IMR-90 (cell line): ENCODE results near the gene CMSS1. TPM values are rescaled to one million over a fixed set of nuclear protein-coding genes. Genes with fewer than 3 reads are reported as not detected.
A peak's percentile ranks its signal among the peaks of the same experiment; 100 is the strongest.

Experiments
- ATAC-seq: fragments of 200-7000 bp; cut with Tn5 transposase; 2 replicates; pipeline ENCODE4 v1.9.1; 2020; ENCODE audit warnings: low read depth, mild to moderate bottlenecking, moderate library complexity
- BruUV-seq: library from RNA; stranded (reverse); fragments of 400-500 nt; replicated peaks from 2 replicates; lab custom pipeline; 2021; lab: Mats Ljungman, UMichigan
- CTCF ChIA-PET: fragments of 300-600 bp; formaldehyde crosslinking; extraction: SDS; loops from one replicate; lab custom pipeline; 2021; ENCODE audit warnings: antibody characterized with exemption; lab: Yijun Ruan, JAX
- POLR2A ChIA-PET: fragments of 300-600 bp; sonication (Branson Sonifier 250); formaldehyde crosslinking; loops from one replicate; lab custom pipeline; 2022; ENCODE audit warnings: antibody characterized with exemption; ENCODE audit not compliant: unreplicated experiment; lab: Charles Lee
- DNase-seq: peaks from one replicate; pipeline ENCODE4 v3.0.0; 2013
- H2AFZ ChIP-seq: replicated peaks from 2 replicates; pipeline ENCODE3; 2013; ENCODE audit warnings: low read length, mild to moderate bottlenecking; ENCODE audit not compliant: poor library complexity
- H2AK5ac ChIP-seq: 2 replicates; pipeline ENCODE4 v1.6.1; 2013; ENCODE audit warnings: low read depth, low read length, inconsistent platforms
- H2AK9ac ChIP-seq: replicated peaks from 2 replicates; pipeline ENCODE3; 2013; ENCODE audit warnings: mild to moderate bottlenecking, low read depth, low read length, moderate library complexity; ENCODE audit not compliant: poor library complexity
- H2BK120ac ChIP-seq: 2 replicates; pipeline ENCODE4 v1.6.1; 2013; ENCODE audit warnings: low read depth, low read length, inconsistent platforms
- H2BK15ac ChIP-seq: 3 replicates; pipeline ENCODE4 v1.6.1; 2013; ENCODE audit warnings: low read depth, low read length, inconsistent platforms
- H2BK20ac ChIP-seq: 2 replicates; pipeline ENCODE4 v1.6.1; 2013; ENCODE audit warnings: low read depth, mild to moderate bottlenecking, inconsistent platforms, low read length, moderate library complexity
- H2BK5ac ChIP-seq: 2 replicates; pipeline ENCODE4 v1.6.1; 2013; ENCODE audit warnings: mild to moderate bottlenecking, low read depth, low read length, inconsistent platforms; ENCODE audit not compliant: poor library complexity, severe bottlenecking
- H3K14ac ChIP-seq: replicated peaks from 2 replicates; pipeline ENCODE4 v1.6.1; 2013; ENCODE audit warnings: low read depth, low read length, inconsistent platforms
- H3K18ac ChIP-seq: 2 replicates; pipeline ENCODE4 v1.6.1; 2013; ENCODE audit warnings: low read depth, low read length, control low read depth
- H3K23ac ChIP-seq: 2 replicates; pipeline ENCODE4 v1.6.1; 2013; ENCODE audit warnings: low read depth, low read length, inconsistent platforms
- H3K27ac ChIP-seq: 2 replicates; pipeline ENCODE4 v1.5.1; 2013; ENCODE audit warnings: mild to moderate bottlenecking, control low read depth, low read length; ENCODE audit not compliant: insufficient read depth
- H3K27me3 ChIP-seq: 2 replicates; pipeline ENCODE4 v1.6.1; 2013; ENCODE audit warnings: low read length; ENCODE audit not compliant: control insufficient read depth, insufficient read depth
- H3K36me3 ChIP-seq: 2 replicates; pipeline ENCODE4 v1.6.1; 2013; ENCODE audit warnings: low read length, mixed read lengths; ENCODE audit not compliant: control insufficient read depth, insufficient read depth
- H3K4ac ChIP-seq: 2 replicates; pipeline ENCODE4 v1.6.1; 2013; ENCODE audit warnings: low read depth, low read length, inconsistent platforms
- H3K4me1 ChIP-seq: 2 replicates; pipeline ENCODE4 v1.6.1; 2013; ENCODE audit warnings: low read length, mixed read lengths; ENCODE audit not compliant: control insufficient read depth, insufficient read depth
- H3K4me2 ChIP-seq: 2 replicates; pipeline ENCODE4 v1.6.1; 2013; ENCODE audit warnings: low read depth, mild to moderate bottlenecking, control low read depth, low read length, moderate library complexity
- H3K4me3 ChIP-seq: 2 replicates; pipeline ENCODE4 v1.5.1; 2013; ENCODE audit warnings: low read depth, mild to moderate bottlenecking, control low read depth, low read length, moderate library complexity; ENCODE audit not compliant: insufficient read depth
- H3K56ac ChIP-seq: 2 replicates; pipeline ENCODE4 v1.6.1; 2013; ENCODE audit warnings: low read length, inconsistent platforms; ENCODE audit not compliant: insufficient read depth; ENCODE audit errors: extremely low read depth
- H3K79me1 ChIP-seq, 2 experiments: 2 replicates each; pipeline ENCODE4 v1.6.1; 2013; ENCODE audit warnings: low read length in 2 of 2, inconsistent platforms in 1 of 2, low read depth in 1 of 2
- H3K9ac ChIP-seq: 2 replicates; pipeline ENCODE4 v1.6.1; 2013; ENCODE audit warnings: low read depth, low read length, control low read depth
- H3K9me1 ChIP-seq: 2 replicates; pipeline ENCODE4 v1.6.1; 2013; ENCODE audit warnings: low read length, inconsistent platforms; ENCODE audit not compliant: insufficient read depth
- H3K9me3 ChIP-seq: 2 replicates; pipeline ENCODE4 v1.6.1; 2013; ENCODE audit warnings: low read length; ENCODE audit not compliant: control insufficient read depth, insufficient read depth
- H4K20me1 ChIP-seq: 2 replicates; pipeline ENCODE4 v1.6.1; 2013; ENCODE audit warnings: low read length, inconsistent platforms; ENCODE audit not compliant: insufficient read depth
- H4K5ac ChIP-seq: 2 replicates; pipeline ENCODE4 v1.6.1; 2013; ENCODE audit warnings: mild to moderate bottlenecking, low read depth, low read length, control low read depth
- H4K8ac ChIP-seq, 2 experiments: 2 replicates each; pipeline ENCODE4 v1.6.1; 2013; ENCODE audit warnings: low read depth in 2 of 2, low read length in 2 of 2, control low read depth in 1 of 2, inconsistent platforms in 1 of 2
- H4K91ac ChIP-seq: 2 replicates; pipeline ENCODE4 v1.6.1; 2013; ENCODE audit warnings: low read depth, low read length, inconsistent platforms; ENCODE audit not compliant: insufficient read depth
- BHLHE40 ChIP-seq: fragments of 150-350 bp; IDR thresholded peaks from 2 replicates; pipeline ENCODE4 v1.6.1; 2016; ENCODE audit warnings: mild to moderate bottlenecking, low read depth, low read length
- CEBPB ChIP-seq: IDR thresholded peaks from 2 replicates; pipeline ENCODE4 v1.6.1; 2012; ENCODE audit warnings: low read depth, low read length, improper control_type of control experiment
- CHD1 ChIP-seq: IDR thresholded peaks from 2 replicates; pipeline ENCODE4 v1.6.1; 2012; ENCODE audit warnings: low read depth, low read length, improper control_type of control experiment
- FOS ChIP-seq: fragments of 150-350 bp; IDR thresholded peaks from 2 replicates; pipeline ENCODE4 v1.6.1; 2016; ENCODE audit warnings: low read depth, low read length
- MAZ ChIP-seq: IDR thresholded peaks from 2 replicates; pipeline ENCODE4 v1.6.1; 2012; ENCODE audit warnings: low read depth, mild to moderate bottlenecking, low read length, improper control_type of control experiment, moderate library complexity, borderline replicate concordance
- POLR2A ChIP-seq: IDR thresholded peaks from 2 replicates; pipeline ENCODE4 v1.6.1; 2012; ENCODE audit warnings: mild to moderate bottlenecking, low read depth, low read length
- RAD21 ChIP-seq: IDR thresholded peaks from 2 replicates; pipeline ENCODE4 v1.6.1; 2012; ENCODE audit warnings: low read length, improper control_type of control experiment
- SMC3 ChIP-seq: fragments of 150-350 bp; IDR thresholded peaks from 2 replicates; pipeline ENCODE4 v1.6.1; 2016; ENCODE audit warnings: low read depth, mild to moderate bottlenecking, antibody characterized with exemption, low read length, moderate library complexity
- USF2 ChIP-seq: fragments of 150-350 bp; IDR thresholded peaks from 2 replicates; pipeline ENCODE4 v1.6.1; 2017; ENCODE audit warnings: mild to moderate bottlenecking, antibody characterized with exemption, low read length, low read depth
- WGBS, 2 experiments: methylation state at CpG; one replicate each; pipeline versions ENCODE4 v1.1.5 to v1.1.7; 2013; ENCODE audit warnings: missing lambda C conversion rate in 2 of 2; ENCODE audit not compliant: insufficient read length in 1 of 2; ENCODE audit errors: extremely low coverage in 2 of 2; 5-methylcytosine and 5-hydroxymethylcytosine counted together
- dilution Hi-C: fragments of 300-500 bp; cut with HindIII; formaldehyde crosslinking; loops from one replicate; pipeline ENCODE4 v1.14.3; 2018; ENCODE audit warnings: low sequenced_read_pairs; ENCODE audit not compliant: unreplicated experiment
- in situ Hi-C: fragments of 300-500 bp; cut with MboI; formaldehyde crosslinking; loops from 3 replicates; pipeline ENCODE4 v1.14.3; 2019; ENCODE audit warnings: low sequenced_read_pairs, inconsistent platforms, mixed read lengths
- intact Hi-C: fragments of 100-400 bp; cut with micrococcal nuclease; formaldehyde crosslinking; loops from 2 replicates; pipeline ENCODE4 v1.10.0; 2022
- polyA plus RNA-seq, 3 experiments: library from polyadenylated mRNA; depleted of rRNA; stranded (reverse); fragments of >200 nt; gene quantifications; 2 replicates each; pipeline ENCODE4 v1.2.3, GENCODE V29; 2012; ENCODE audit warnings: low replicate concordance in 1 of 3
- total RNA-seq: library from RNA; depleted of rRNA; stranded (reverse); fragments of >200 nt; gene quantifications from 2 replicates; pipeline ENCODE4 v1.2.3, GENCODE V29; 2012

Gene CMSS1
- total and polyA plus RNA-seq, 2 of the 4 experiments (the other 2 are of a cell fraction) = 12.5 to 13.6 TPM

DNA sequence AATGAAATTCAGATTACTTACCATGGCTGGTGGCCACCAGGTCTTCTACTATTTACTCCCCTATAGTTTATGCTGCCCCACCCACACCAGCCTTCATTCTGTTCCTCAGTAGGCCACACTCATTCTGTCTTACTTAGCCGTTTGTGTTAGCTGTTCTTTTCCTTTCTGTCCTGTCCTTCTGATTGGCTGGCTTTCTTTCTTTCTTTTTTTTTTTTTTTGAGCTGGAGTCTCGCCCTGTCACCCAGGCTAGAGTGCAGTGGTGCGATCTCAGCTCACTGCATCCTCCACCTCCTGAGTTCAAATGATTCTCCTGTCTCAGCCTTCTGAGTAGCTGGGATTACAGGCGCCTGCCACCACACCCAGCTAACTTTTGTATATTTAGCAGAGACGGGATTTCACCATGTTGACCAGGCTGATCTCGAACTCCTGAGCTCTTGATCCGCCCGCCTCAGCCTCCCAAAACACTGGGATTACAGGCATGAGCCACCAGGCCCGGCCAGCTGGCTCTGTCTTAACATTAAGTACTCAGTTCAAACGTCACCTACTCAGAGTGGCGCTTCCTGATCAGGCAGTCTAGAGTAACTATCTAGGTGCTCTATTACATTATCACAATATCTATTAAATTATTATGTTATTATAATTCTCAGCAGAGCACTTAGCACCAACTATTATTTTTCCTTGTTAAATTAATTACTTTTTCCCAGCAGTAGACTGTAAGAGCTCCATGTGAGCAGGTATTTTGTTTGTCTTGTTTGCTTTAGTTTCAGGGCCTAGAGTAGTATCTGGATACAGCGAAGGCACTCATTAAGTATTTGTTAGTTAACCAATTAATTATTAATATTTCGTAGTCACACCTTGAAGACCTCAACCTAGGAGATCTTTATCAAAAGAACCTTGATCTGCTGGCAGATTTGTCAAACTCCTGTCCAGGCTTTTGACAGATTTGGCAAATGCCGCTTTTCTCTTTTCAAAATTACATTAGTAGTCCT lies 6.4 kb downstream of the CMSS1 start (continued):
- no peak for TF ChIP-seq USF2

DNA sequence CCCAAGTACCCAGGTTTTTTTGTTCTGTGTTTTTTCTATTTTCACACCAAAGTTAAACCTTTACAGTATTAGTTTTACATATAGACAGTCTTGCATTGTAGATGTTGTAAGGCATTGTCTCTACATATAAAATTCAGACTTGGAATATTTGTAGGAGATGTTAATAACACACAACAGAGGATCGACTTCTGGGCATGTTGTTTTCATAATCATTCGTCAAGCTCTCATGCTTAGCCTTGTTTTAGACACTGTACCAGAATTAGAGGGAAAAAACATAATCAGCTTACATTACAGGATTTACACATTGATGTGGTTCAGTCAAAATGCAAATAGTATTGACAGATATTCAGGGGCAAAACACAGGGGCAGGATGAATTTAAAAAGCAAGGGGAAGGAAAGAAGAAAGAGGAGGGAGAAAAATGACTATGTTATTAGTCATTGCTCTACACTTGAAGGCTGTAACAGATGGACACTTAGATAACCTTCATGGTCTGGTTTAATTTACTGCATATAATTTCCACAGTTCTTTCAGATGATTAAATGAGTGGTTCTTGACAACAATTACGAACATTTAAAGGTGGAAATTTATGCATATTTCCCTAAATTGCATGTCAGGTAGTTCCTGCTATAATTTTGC lies 7.5 kb downstream of the CMSS1 start:
- intact Hi-C loops = no loop called here
- POLR2A ChIA-PET = no interaction called here

More for the DNA sequence above, 7.5 kb downstream of the CMSS1 start:
- peaks cover 2% of the 10 kb centered on the region; the same call in 1 of the 2 replicates for H3K9me1 ChIP-seq
- no peak overlapping the region for H2AK9ac ChIP-seq
- no peaks in the 10 kb centered on the region for H3K4me1 ChIP-seq
- no peak overlapping the region for H3K56ac ChIP-seq
- no peak overlapping the region for H3K4ac ChIP-seq
- no peak overlapping the region for H4K8ac ChIP-seq
- no CpG with 5 or more reads among the region's 3 CpGs for WGBS, 2 experiments
- no peak overlapping the region for H3K4me3 ChIP-seq
- no peaks in the 10 kb centered on the region for H3K36me3 ChIP-seq
- dilution Hi-C loops (no loop called here), in situ Hi-C loops (loop anchor here (25.0 kb wide), 1 partner anchor 912 kb away; no protein-coding TSS in a partner anchor)
- H3K9me3 ChIP-seq = no peaks in the 10 kb centered on the region
- no peak overlapping the region for H2BK20ac ChIP-seq
- no peak overlapping the region for H4K5ac ChIP-seq
- no peak overlapping the region for H2BK15ac ChIP-seq
- H3K9ac ChIP-seq = no peak overlapping the region
- TF ChIP-seq POLR2A (no peak), RAD21 (no peak), FOS (no peak), USF2 (no peak), MAZ (no peak), CHD1 (no peak), SMC3 (no peak), CEBPB (no peak), BHLHE40 (no peak)
- no peak overlapping the region for H2BK5ac ChIP-seq
- no peak overlapping the region for H3K27ac ChIP-seq
- no peak overlapping the region for H2AFZ ChIP-seq
- H2AK5ac ChIP-seq = no peak overlapping the region
- H3K14ac ChIP-seq = no peak overlapping the region
- no peak overlapping the region for H3K18ac ChIP-seq
- no peaks in the 10 kb centered on the region for H3K27me3 ChIP-seq
- CTCF ChIA-PET = no interaction called here
- no TSS peak for BruUV-seq
- peak; percentile 69 for ATAC-seq
- no peak overlapping the region for H3K23ac ChIP-seq
- H4K91ac ChIP-seq = no peak overlapping the region
- peak; percentile 31 for DNase-seq
- H3K79me1 ChIP-seq = peaks cover 13 to 30% of the 10 kb centered on the region in 2 experiments
- peak overlapping the region; percentile 55; the same call in 1 of the 2 replicates for H3K4me2 ChIP-seq
- no peak overlapping the region for H2BK120ac ChIP-seq
- no peaks in the 10 kb centered on the region for H4K20me1 ChIP-seq
